GM19025 (cell line): ENCODE data around the gene DNAJC27.

Source experiments
- ATAC-seq: cut with Tn5 transposase; IDR thresholded peaks from one replicate; pipeline ENCODE4 v1.9.1; 2021; ENCODE audit warnings: mild to moderate bottlenecking, low read depth, moderate library complexity; ENCODE audit not compliant: unreplicated experiment

DNAJC27 gene

DNA sequence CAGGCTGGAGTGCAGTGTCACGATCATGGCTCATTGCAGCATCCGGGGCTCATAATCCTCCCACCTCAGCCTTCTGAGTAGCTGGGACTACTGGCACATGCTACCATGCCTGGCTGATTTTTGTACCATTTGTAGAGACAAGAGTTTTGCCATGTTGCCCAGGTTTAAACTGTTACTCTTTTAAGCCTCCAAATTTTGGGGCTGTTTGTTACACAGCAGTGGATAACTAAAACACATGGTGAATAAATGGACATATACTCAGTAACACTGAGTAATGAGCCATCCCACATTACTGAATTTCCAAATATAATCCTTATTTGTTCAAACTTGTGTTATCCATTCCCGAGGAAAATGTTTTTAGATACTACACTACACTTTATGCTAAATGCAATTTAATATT lies 61.5 kb downstream of the DNAJC27 start:
- no peak for ATAC-seq

DNA sequence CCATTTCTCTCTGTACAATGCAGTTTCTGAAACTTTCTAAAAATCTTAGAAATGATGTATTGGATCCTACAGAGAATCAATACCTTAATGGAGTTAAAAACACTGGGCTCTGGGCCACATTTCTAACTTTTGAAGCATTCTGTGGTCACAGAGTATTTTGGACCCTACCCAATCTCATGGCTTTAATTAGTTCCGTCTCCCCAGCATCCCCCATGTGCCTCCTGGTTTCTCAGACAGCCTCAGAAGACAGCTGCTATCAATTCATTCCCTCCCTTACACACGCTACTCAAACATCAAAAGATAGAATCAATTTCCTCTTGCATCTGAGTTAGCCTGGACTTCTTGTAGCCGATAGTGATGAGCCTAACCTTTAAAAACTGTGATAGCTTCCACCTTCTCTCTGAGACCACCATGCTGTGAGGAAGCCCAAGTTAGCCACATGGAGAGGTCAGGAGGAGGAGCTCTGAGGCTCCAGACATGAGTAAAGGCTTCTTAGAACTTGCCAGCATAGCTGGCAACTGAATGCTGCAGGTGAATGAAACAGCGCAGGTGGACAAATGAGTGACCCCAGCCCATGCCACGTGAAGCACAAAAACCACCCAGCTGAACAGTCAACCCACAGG lies 62.1 kb downstream of the DNAJC27 start:
- no peak for ATAC-seq

DNA sequence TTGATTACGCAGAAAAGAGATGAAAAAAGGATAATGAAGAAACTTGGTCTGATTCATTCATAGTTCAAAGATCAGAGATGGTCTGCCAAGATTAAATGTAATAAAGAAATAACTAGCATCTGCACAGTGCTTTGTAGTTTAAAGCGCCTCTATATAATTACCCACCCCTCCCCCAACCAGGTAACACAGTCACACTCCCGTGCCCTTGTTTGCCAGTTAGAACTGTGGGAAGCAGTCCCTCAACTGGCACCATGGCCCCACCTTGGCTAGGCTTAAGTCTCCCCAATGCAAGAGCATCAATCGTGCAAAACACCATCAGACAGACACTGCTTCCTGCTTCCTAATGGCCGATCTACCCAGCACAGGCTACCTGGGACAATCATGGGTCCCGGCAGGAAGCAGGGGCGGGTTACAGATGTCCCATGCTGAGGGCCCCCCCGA lies 63.3 kb downstream of the DNAJC27 start:
- ATAC-seq = no peak

DNA sequence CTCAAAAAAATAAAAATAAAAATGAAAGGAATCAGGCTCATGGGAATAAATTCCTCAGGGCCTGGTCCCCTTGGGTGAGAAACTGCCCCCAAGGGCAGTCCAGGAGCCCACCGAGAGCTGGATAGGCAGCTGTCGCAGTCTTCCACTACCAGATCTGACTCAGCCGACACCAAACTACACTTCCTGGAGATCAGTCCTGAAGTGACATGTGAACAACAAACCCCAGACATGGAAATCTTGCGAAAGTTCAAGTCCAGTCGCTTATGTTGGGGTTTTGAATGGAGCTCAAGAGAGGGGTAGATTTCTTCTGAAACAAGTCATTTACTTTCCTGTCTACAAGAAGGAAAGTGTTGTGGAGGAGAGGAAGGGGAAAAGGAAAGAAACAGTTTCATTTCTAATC lies 64.6 kb downstream of the DNAJC27 start:
- no peak for ATAC-seq

DNA sequence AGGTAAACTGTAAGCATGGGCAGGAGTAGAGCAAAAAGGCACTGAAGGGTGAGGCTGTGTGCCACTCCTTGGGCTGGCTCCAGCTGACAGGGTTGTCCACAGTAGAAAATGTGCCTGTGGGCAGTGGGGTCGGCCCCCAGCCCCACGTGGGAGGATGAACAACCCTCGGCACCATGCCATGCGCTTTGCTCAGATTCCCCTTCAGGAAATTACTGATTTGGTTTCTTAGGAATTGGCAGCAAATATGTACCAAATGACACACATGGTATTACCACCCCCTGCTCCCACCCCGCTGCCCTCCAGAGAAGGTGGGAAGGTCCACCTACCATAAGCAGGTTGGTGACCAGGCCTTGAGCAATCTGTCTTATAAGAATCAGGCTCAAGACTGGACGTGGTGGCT lies 65.3 kb downstream of the DNAJC27 start:
- ATAC-seq = no peak

DNA sequence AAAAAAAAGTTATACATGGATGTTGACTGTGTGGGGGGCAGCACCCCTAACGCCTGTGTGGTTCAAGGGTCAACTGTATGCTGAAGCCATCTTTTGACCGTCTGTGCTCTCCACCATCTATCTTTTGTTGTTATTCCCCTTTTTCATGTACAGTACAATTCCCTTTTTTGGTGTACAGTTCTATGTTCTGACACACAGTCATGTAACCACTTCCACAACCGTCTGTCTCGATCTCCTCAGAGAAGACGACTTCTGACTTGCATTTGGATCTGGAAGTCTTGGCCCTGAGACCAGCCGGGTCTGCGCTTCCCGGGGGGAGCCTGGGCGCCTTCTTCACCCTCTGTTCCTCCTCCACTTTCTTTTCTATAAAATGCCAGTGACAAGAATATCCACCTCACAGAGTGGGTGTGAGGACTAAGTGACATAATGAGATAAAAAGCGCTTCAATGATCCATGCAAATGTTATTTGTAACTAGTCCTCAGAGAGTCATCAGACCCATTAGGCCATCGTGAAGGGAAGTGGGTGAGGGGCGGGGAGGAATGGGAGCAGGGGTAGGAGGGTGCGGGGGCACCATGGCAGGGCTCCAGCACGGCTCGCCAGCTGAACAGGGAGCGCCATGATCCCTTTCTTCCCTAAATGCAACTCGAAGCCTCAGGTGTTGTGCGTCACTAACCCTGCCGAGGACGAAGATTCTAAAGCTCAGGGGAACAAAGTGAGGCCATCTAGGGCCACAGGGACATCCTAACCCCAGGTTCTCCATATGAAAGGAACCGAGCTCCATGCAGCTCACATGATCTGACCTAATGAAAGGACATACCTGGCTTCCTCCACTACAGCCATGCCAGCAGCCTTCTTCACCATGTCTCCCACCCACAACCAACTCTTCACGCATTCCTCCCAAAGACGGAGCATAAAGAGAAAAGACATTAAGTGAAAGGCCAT lies 68.3 kb downstream of the DNAJC27 start:
- ATAC-seq = no peak

DNA sequence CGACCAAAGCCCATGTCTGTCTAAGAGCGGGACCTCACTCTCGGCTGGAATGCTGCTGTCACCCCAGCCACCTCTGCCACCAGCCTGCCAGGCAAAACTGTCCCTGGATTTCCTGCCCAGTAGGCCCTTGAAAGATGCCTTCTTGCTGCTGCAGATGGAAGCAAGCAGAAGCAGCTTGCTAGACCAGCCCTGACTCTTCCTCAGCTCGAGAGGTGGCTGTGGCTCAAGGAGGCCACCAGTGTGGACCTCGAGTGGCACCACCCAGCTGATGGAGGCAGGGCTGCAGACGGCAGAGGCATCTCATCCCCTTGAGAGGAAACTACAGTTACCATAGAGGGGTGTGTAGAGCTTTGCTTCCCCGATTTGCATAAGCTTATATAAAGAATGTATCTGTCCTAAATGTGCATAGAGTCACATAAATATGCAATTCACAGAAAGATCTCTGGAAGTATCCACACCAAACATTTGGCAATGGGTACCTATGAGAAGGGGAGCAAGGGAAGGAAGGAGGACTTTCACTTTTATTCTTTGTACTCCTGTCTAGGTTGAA lies 72.3 kb downstream of the DNAJC27 start:
- ATAC-seq = no peak

DNA sequence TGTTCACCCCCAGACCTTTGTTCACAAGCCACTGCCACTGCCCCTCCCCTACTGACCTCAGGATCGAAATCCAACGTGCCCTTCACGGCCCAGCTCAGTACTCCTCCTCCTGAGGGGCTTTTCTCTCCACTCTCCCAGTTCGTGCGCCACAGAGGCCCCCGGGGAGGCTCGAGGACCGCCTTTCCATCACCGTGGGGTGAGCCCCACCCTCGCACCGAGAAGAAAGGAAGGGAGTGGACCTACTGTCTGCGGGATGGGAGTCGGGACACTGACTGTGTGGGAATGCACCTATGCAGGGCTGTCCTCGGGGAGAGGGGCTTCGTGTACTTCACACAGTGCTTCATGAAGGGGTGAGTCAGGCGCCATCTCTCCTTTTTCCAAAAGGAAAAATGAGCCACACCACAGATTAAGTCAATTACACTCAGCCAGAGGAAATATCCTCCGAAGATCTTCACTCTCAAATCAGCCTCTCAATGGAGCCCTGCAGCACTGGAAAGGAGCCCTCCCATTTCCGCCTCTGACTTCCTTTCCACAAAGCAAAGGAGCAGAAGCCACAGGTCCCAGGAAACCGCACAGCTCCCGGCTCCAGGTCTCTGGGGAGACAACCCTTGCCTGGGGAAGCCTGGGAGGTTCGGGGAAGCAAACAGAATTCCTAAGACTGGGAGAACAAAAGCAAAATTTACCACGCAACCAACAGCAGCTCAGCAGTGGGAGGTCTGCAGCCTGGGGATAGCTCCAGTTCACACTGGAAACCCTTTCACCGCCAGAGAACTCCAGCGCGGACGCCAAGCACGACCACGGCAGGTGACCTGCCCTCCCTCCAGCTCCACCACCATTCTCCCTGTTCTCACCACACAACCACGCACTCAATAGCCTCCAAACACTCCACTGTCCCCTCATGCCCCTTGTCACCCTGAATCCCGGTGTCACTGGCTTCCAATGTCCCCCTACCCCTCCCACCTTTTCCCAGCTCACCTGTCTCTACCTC lies 73.3 kb downstream of the DNAJC27 start:
- no peak for ATAC-seq

GRCh38 chr2:24894750-24895149 lies 77.0 kb downstream of the DNAJC27 start:
- ATAC-seq = no peak

DNA sequence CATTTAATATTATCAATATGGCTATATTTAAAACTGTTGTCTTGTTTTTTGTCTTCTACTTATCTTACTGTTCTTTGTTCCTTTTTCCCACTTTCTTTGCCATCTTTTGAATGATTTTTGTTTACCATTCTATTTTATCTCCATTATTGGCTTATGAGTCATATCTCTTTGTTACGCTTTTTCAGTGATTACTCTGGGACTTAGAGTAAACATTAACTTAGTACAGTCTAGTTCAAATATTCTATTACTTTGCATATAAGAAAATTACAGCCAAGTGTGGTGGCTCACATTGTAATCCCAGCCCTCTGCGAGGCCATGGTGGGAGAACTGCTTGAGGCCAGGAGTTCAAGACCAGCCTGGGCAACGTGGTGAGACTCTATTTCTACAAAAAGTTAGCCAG lies 77.8 kb downstream of the DNAJC27 start:
- ATAC-seq = no peak
